Activated CD8-positive, alpha-beta memory T cell treated with anti-CD3 and anti-CD28 coated beads for 4 hours (primary cell): ENCODE results near the gene ZNF587.
"Not testable (repeated sequence)": the region's sequence is repeated elsewhere in the genome, so short reads cannot be mapped to it uniquely, and the experiment has no call there.

Experiments used
- DNase-seq, 2 donors: peaks; one replicate each; pipeline ENCODE4 v3.0.0-alpha.2; 2020; ENCODE audit warnings: low read depth in 2 of 2

Gene ZNF587

DNA sequence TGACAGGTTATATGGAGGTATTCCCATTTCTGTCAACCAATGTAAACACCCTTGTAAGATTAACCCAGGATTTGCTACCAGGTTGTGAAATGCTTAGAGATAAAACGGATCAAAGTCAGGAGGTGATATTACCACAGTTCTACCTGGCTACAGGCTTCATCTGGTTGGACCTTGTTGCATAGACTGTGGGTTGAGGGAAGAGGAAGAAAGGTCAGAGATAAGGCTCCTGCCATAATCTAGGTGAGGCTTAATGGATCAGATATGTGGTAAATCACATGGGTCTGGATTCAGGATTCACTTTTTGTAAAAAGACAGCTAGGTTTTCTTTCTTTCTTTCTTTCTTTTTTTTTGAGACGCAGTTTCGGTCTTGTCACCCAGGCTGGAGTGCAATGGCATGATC lies 28.2 kb upstream of the ZNF587 start:
- DNase-seq, result not testable (repeated sequence)

DNA sequence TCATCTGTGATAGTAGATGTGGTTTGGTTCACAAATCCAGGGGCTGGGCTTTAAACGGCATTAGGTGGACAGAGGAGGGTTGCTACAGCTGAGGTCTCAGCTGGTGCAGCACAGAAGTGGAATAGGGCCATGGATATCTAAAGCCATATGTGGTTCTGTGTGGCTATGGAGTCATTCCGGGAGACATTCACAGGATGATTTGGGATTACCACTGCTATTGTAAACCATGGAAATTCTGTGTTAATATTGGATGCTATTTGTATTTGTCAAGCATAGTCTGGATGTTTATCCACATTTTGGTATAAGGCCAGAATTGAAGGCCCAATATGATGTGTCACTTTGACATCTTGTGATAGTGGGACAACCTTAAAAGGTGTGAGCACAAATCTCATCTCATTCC lies 26.5 kb upstream of the ZNF587 start:
- not testable (repeated sequence) for DNase-seq

DNA sequence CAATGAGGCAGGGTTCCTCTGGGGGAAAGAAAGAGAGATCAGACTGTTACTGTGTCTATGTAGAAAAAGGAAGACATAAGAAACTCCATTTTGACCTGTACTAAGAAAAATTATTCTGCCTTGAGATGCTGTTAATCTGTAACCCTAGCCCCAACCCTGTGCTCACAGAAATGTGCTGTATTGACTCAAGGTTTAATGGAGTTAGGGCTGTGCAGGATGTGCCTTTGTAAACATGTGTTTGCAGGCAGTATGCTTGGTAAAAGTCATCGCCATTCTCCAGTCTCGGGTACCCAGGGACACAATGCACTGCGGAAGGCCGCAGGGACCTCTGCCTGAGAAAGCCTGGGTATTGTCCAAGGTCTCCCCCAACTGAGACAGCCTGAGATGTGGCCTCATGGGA lies 26.1 kb upstream of the ZNF587 start:
- DNase-seq, result not testable (repeated sequence)

GRCh38 chr19:57825511-57825910 lies 24.1 kb upstream of the ZNF587 start:
- no peak for DNase-seq

- no peak for DNase-seq
These were observed 20.3 kb upstream of the ZNF587 start for GRCh38 chr19:57829316-57829715.

DNA sequence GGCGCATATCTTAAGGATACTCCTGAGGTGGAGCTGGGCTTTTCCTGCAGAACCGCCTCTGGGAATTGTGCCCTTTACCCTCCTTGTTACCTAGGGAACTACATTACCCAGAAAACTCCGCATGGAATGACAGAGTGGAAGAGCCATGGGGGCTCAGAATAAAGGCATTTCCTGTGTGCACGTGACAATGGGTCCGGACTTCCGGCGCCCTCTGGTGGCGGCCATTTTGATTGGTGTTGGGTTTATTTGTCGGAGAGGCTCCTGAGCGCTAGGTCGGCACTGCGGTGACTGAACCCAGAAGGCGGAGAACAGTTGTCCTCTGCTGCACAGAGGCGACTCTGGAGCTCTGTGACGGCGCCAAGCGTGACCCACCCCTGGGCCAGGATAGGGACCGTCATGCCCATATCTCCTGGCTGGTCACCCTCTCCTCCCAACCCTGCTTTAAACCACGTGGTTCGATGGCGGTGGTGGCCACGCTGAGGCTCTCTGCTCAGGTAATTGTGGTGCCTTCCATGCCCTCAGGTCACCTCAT lies 19.5 kb upstream of the ZNF587 start, which contains the start of gene ZNF587B:
Gene ZNF587B, plus strand, starts transcription at position 229 of the 532 bp plus-strand sequence. Its CDS starts 230 bp downstream, at position 459.
- DNase-seq, result no peak

DNA sequence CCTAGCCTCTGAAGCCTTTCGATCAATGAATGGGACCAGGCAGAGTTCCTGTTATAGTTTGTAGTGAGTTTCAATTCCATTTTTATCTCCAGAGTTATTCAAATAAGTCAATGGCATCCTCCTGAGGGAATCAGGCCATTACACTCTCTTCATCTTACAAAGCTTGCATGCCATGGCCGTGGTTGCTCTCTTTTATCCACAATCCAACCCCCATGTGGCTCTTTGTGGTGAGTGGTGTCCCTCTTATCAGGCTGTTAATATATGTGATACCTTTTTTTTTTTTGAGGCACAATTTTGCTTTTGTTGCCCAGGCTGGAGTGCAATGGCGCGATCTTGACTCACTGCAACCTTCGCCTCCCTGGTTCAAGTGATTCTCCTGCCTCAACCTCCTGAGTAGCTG lies 12.7 kb upstream of the ZNF587 start:
- DNase-seq, result not testable (repeated sequence)

DNA sequence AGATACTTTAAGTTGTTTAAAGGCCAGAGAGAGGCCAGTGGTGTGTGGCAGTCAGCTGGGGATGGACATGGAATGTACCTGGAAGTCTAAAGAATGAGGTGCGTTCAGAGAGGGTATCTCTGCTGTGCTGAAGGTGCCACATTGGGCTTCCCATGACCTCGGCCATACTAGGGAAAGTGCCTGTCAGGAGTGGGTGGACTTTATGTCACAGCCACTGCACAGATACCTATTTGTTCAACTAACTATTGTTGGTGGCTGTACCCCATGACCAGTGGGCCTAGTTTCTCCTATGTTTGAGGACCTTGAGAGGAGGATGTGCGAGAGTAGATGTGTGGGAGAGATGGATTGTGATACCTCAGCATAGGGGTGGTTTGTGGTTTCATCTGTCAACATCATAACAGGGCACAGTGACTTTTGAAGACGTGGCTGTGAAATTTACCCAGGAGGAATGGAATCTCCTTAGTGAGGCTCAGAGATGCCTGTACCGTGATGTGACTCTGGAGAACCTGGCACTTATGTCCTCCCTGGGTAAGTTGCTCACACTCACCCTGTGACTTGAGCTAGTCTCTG lies 11.0 kb upstream of the ZNF587 start:
- not testable (repeated sequence) for DNase-seq

GRCh38 chr19:57841122-57841763 lies 8.4 kb upstream of the ZNF587 start:
- no peak for DNase-seq

DNA sequence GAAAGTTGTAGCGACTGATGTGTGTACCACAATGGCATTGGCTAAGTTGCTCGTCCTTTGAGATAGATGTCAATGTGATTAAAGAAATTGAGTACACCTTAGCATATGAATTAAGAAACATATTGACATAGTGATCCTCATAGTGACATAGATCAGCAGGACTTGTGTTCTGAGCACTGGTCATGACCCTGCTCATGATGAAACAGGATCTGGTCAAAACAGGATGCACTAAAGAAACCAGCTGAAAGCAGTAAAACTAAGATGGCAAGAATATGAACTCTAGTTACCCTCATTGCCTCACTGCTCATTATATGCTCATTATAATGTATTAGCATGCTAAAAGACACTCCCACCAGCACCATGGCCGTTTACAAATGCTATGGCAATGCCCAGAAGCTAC lies 2.5 kb upstream of the ZNF587 start:
- DNase-seq, result not testable (repeated sequence)

GRCh38 chr19:57849162-57849665 lies 445 bp upstream of the ZNF587 start:
- not testable (repeated sequence) for DNase-seq

DNA sequence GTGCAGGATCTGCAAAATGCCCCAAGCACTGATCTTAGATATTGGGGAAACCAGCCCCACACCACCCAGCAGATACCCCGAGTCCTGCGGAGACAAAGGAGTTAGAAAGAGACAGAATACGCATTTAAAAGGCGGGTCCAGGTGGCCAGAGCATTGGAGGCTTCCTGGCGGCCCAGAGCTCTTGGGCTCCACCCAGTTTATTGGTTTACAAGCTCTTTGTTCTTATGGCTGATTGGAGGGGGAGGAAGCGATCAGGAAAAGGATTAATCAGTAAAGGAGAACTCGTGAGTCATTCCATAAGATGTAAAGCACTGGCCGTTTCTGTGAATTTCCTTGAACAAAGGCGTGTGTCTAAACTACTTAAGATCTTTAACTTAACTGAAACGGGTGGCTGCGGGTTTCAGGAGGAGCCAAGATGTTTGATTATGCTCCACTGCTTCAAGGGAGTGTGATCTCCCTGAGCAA lies 926 bp downstream of the ZNF587 start:
- no peak for DNase-seq

DNA sequence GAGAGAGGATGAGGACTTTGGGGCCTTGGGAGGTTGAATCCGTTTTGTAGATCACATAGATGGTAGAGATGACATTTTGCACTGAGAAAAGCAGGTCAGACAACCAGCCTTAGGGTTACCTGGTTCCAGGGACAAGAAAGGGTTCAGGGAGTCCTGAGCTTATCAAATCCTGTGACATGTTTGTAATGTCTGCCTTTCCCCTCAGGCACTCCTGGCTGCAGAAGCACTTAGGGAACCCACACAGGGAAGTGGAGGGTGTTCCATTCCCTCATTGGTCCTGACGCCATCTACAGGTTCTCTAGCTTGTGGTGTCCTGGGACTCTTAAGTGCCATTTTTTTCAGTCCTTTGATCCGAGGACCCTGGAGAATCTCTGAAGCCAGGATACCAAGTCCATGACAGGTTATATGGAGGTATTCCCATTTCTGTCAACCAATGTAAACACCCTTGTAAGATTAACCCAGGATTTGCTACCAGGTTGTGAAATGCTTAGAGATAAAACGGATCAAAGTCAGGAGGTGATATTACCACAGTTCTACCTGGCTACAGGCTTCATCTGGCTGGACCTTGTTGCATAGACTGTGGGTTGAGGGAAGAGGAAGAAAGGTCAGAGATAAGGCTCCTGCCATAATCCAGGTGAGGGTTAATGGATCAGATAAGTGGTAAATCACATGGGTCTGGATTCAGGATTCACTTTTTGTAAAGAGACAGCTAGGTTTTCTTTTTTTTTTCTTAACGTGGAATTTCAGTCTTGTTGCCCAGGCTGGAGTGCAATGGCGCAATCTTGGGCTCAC lies 2.3 kb downstream of the ZNF587 start:
- not testable (repeated sequence) for DNase-seq

DNA sequence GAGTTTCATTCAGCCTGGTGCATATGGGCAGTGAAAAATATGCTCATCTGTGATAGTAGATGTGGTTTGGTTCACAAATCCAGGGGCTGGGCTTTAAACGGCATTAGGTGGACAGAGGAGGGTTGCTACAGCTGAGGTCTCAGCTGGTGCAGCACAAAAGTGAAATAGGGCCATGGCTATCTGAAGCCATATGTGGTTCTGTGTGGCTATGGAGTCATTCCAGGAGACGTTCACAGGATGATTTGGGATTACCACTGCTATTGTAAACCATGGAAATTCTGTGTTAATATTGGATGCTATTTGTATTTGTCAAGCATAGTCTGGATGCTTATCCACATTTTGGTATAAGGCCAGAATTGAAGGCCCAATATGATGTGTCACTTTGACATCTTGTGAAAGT lies 4.5 kb downstream of the ZNF587 start:
- DNase-seq, result not testable (repeated sequence)

- not testable (repeated sequence) for DNase-seq
These were observed 12.7 kb downstream of the ZNF587 start for GRCh38 chr19:57862351-57862750.

DNA sequence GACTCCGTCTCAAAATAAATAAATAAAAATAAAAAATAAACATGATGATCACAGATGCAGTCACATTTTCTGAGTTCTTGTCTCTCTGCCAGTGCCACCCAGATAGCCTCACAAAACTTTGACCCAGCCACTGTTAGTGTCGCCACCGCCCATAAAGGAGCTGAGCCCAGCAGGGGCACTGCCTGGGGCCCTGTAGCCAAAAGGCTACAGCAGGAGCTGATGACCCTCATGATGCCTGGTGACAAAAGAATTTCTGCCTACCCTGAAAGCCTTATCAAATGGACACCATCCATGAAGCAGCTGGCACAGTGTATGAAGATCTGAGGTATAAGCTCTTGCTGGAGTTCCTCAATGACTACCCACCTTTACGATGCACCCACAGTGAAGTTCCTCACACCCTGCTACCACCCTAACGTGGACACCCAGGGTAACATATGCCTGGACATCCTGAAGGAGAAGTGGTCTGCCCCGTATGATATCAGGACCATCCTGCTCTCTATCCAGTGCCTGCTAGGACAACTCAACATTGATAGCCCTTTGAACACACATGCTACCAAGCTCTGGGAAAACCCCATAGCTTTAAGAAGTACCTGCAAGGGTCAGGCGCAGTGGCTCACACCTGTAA lies 18.3 kb downstream of the ZNF587 start:
- DNase-seq, result no peak

GRCh38 chr19:57869655-57870054 lies 20.0 kb downstream of the ZNF587 start:
- not testable (repeated sequence) for DNase-seq

DNA sequence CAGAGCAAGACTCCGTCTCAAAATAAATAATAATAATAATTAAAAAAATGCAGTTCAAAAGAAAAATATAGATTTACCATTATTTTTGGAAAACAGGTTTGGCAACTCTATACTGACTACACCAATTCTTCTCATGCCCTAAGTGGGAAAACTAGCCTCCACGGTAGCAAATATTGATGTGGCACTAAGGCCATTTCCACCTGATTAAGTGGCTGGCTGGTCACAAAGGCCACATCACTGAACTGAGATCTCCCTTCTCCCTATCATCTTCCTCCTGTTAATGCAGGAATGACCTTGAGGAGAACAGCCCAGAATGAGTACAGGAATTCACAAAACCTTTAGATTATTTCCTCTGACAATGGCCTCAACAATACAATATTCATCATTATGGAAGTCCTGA lies 20.6 kb downstream of the ZNF587 start:
- DNase-seq, result no peak

DNA sequence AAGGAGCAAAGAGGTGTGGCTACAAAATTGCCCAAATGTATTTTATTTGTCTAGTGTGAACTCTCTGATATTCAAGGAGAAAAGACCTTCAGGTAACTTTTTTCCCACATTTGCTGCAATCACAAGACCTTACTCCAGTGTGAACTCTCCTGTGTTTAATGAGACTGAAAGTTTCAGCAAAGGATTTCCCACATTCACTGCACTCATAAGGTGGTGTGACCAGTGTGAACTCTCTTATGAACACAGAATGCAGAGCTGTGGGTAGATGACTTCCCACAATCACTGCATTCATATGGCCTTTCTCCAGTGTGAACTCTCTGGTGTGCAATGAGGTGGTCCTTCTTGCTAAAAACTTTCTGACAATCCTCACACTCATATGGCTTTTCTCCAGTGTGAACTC lies 22.8 kb downstream of the ZNF587 start:
- DNase-seq, result no peak

GRCh38 chr19:57873883-57874799 lies 24.5 kb downstream of the ZNF587 start:
- DNase-seq, result not testable (repeated sequence)

DNA sequence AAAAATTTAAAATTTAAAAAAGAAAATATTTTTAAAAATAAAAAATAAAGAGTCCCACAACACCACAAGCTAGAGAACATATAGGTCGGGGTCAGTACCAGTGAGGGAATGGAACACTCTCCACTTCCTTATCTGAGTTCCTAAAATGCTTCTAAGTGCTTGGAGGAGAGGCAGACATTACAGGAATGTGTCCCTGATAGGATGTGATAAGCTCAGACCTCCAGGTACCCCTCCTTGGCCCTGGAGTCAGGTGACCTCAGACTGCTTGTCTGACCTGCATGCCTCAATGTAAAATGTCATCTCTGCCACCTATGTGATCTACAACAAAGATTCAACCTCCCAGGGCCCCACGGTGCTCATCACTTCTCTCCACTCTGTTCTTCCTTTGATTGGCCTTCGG lies 36.4 kb downstream of the ZNF587 start:
- no peak for DNase-seq
